Measurements from ENCODE around the gene SLC30A5. TPM values are rescaled to one million over a fixed set of nuclear protein-coding genes. Genes with fewer than 3 reads are reported as not detected.
"Not testable (repeated sequence)": the region's sequence is repeated elsewhere in the genome, so short reads cannot be mapped to it uniquely, and the experiment has no call there.

Gene SLC30A5
- total RNA-seq, 1 experiment from 2014 or later = 61.8 TPM

- Mint-ChIP-seq H3K27me3 (ENCODE audit: insufficient read depth, unreplicated experiment) (no peaks in the 10 kb centered on the region), H3K4me1 (ENCODE audit: insufficient read depth, unreplicated experiment) (peaks cover 14% of the 10 kb centered on the region), H3K9me3 (ENCODE audit: unreplicated experiment) (no peaks in the 10 kb centered on the region), H3K36me3 (ENCODE audit: insufficient read depth, unreplicated experiment) (no peaks in the 10 kb centered on the region), H3K27ac (ENCODE audit: low read depth, unreplicated experiment) (no peak overlapping the region), H3K4me3 (ENCODE audit: unreplicated experiment) (no peak overlapping the region)
- POLR2A ChIA-PET = interaction anchor here (1.6 kb wide), 1 partner anchor 10 kb away, joined by 5 read pairs; the partner anchor contains the start of gene SLC30A5
- CTCF ChIA-PET = interaction anchor here (0.7 to 2.3 kb wide), 6 partner anchors 10 to 1846 kb away, joined by 3 to 11 read pairs (median 4); partner anchors contain the start of gene SLC30A5
- intact Hi-C loops (cut with micrococcal nuclease) = no loop called here
- TF ChIP-seq CTCF (IDR thresholded peaks at IDR 0.05; ENCODE audit: unreplicated experiment) = no peak
- BruUV-seq (replicated peaks) = no TSS peak
- DNase-seq (ENCODE audit: unreplicated experiment) = peak; percentile 63
Measured at GRCh38 chr5:69083412-69083811, 10.4 kb upstream of the SLC30A5 start.

DNA sequence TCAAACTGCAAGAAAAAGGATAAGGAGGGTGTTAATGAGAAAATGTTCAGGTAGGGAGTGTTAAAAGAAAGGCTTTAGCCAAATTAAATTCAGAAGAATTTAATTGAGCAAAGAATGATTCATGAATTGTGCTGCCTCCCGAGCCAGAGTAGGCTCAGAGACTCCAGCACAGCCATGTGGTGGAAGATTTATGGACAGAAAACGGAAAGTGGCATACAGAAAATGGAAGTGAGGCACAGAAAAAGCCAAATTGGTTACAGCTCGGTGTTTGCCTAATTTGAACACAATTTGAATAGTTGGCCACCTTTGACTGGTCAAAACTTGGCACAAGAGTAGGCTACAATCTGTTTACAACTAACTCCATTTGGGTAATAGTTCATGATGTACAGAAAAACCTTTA, 9.6 kb upstream of the SLC30A5 start:
- POLR2A ChIA-PET = interaction anchor here (1.6 kb wide), 1 partner anchor 9 kb away, joined by 5 read pairs; the partner anchor contains the start of gene SLC30A5
- CTCF ChIA-PET = interaction anchor here (0.6 to 2.3 kb wide), 5 partner anchors 9 to 251 kb away, joined by 3 to 11 read pairs (median 4); partner anchors contain the start of gene SLC30A5
- no peak overlapping the region for H3K27ac Mint-ChIP-seq (ENCODE audit: low read depth, unreplicated experiment)
- H3K9me3 Mint-ChIP-seq (ENCODE audit: unreplicated experiment) = no peaks in the 10 kb centered on the region
- DNase-seq (ENCODE audit: unreplicated experiment) = no peak
- no TSS peak for BruUV-seq (replicated peaks)
- intact Hi-C loops (cut with micrococcal nuclease) = no loop called here
- TF ChIP-seq CTCF (IDR thresholded peaks at IDR 0.05; ENCODE audit: unreplicated experiment) = no peak
- H3K4me3 Mint-ChIP-seq (ENCODE audit: unreplicated experiment) = no peak overlapping the region
- peaks cover 10% of the 10 kb centered on the region for H3K4me1 Mint-ChIP-seq (ENCODE audit: insufficient read depth, unreplicated experiment)
- no peaks in the 10 kb centered on the region for H3K36me3 Mint-ChIP-seq (ENCODE audit: insufficient read depth, unreplicated experiment)
- no peaks in the 10 kb centered on the region for H3K27me3 Mint-ChIP-seq (ENCODE audit: insufficient read depth, unreplicated experiment)

DNA sequence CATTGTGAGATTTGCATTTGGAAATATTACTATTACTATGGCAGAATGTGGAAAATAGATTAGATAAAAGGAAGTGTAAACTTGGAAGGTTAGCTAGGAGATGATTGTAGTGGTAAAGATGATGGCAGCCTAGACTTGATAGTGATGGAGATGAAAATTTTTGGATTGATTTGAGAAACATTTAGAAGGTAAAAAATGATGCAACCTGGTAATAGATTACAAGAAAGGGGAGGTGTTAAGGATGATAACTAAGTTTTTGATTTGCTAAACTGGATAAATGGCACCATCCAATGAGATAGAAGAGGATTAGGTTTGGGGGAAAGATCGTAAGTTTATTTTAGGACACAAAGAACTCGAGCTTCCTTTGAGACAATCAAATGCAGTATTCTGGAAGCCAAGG, 8.9 kb upstream of the SLC30A5 start:
- H3K36me3 Mint-ChIP-seq (ENCODE audit: insufficient read depth, unreplicated experiment) = no peaks in the 10 kb centered on the region
- POLR2A ChIA-PET = no interaction called here
- TF ChIP-seq CTCF (IDR thresholded peaks at IDR 0.05; ENCODE audit: unreplicated experiment) = no peak
- CTCF ChIA-PET = interaction anchor here (0.6 to 2.3 kb wide), 3 partner anchors 42 to 88 kb away, joined by 3 to 10 read pairs (median 3); no protein-coding TSS in a partner anchor
- intact Hi-C loops (cut with micrococcal nuclease) = no loop called here
- H3K4me3 Mint-ChIP-seq (ENCODE audit: unreplicated experiment) = no peak overlapping the region
- H3K4me1 Mint-ChIP-seq (ENCODE audit: insufficient read depth, unreplicated experiment) = peaks cover 8% of the 10 kb centered on the region
- no peak overlapping the region for H3K27ac Mint-ChIP-seq (ENCODE audit: low read depth, unreplicated experiment)
- BruUV-seq (replicated peaks) = no TSS peak
- no peaks in the 10 kb centered on the region for H3K27me3 Mint-ChIP-seq (ENCODE audit: insufficient read depth, unreplicated experiment)
- no peaks in the 10 kb centered on the region for H3K9me3 Mint-ChIP-seq (ENCODE audit: unreplicated experiment)
- no peak for DNase-seq (ENCODE audit: unreplicated experiment)

DNA sequence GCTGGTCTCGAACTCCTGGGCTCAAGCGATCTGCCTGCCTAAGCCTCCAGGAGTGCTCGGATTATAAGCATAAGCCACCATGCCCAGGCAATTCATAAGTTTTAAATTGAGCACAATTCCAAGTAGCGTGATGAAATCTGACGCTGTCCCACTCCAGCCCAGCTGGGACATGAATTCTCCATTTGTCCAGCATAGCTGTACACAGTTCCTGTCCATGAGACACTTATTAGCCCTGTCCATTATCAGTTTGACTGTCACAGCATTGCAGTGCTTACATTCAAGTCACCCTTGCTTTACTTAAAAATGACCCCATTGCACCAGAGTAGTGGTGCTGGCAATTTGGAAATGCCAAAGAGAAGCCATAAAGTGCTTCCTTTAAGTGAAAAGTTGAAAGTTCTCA, 7.6 kb upstream of the SLC30A5 start:
- no peaks in the 10 kb centered on the region for H3K9me3 Mint-ChIP-seq (ENCODE audit: unreplicated experiment)
- no peak for DNase-seq (ENCODE audit: unreplicated experiment)
- H3K27me3 Mint-ChIP-seq (ENCODE audit: insufficient read depth, unreplicated experiment) = no peaks in the 10 kb centered on the region
- ChIA-PET POLR2A (no interaction called here), CTCF (interaction anchor here (0.7 kb wide), 1 partner anchor 324 kb away, joined by 3 read pairs; no protein-coding TSS in a partner anchor)
- no peaks in the 10 kb centered on the region for H3K36me3 Mint-ChIP-seq (ENCODE audit: insufficient read depth, unreplicated experiment)
- H3K4me1 Mint-ChIP-seq (ENCODE audit: insufficient read depth, unreplicated experiment) = peaks cover 8% of the 10 kb centered on the region
- no peak overlapping the region for H3K4me3 Mint-ChIP-seq (ENCODE audit: unreplicated experiment)
- intact Hi-C loops (cut with micrococcal nuclease) = no loop called here
- no peak overlapping the region for H3K27ac Mint-ChIP-seq (ENCODE audit: low read depth, unreplicated experiment)
- BruUV-seq (replicated peaks) = no TSS peak
- no peak for TF ChIP-seq CTCF (IDR thresholded peaks at IDR 0.05; ENCODE audit: unreplicated experiment)

GRCh38 chr5:69088006-69088405, 5.8 kb upstream of the SLC30A5 start:
- H3K9me3 Mint-ChIP-seq (ENCODE audit: unreplicated experiment); intact Hi-C loops (cut with micrococcal nuclease); POLR2A ChIA-PET; H3K4me3 Mint-ChIP-seq (ENCODE audit: unreplicated experiment); DNase-seq (ENCODE audit: unreplicated experiment); H3K27me3 Mint-ChIP-seq (ENCODE audit: insufficient read depth, unreplicated experiment); H3K36me3 Mint-ChIP-seq (ENCODE audit: insufficient read depth, unreplicated experiment); H3K4me1 Mint-ChIP-seq (ENCODE audit: insufficient read depth, unreplicated experiment); H3K27ac Mint-ChIP-seq (ENCODE audit: low read depth, unreplicated experiment); BruUV-seq (replicated peaks); CTCF ChIA-PET: not testable (repeated sequence)
